Neural cell (in vitro differentiated cells): ENCODE results near the gene MYG1.

Experiments used
- EP300 ChIP-seq: fragments of 450-650 bp; conservative IDR thresholded peaks from 2 replicates; pipeline ENCODE4 v1.6.1; 2014; ENCODE audit warnings: antibody characterized with exemption, mild to moderate bottlenecking, moderate library complexity; ENCODE audit not compliant: poor library complexity, severe bottlenecking
- EZH2 ChIP-seq: fragments of 200-600, 300-800 bp; shearing (Covaris generic), sonication (generic); IDR thresholded peaks from 2 replicates; pipeline ENCODE4 v1.6.1; 2014; ENCODE audit warnings: antibody characterized with exemption, low read length, borderline replicate concordance, mild to moderate bottlenecking; ENCODE audit not compliant: insufficient read depth, poor library complexity, severe bottlenecking
- POLR2AphosphoS5 ChIP-seq: IDR thresholded peaks from 2 replicates; pipeline ENCODE4 v1.6.1; 2012
- RAD21 ChIP-seq: fragments of 450-650 bp; conservative IDR thresholded peaks from 2 replicates; pipeline ENCODE4 v1.6.1; 2014; ENCODE audit warnings: antibody characterized with exemption, mild to moderate bottlenecking, moderate library complexity
- SMC3 ChIP-seq: fragments of 450-650 bp; conservative IDR thresholded peaks from 2 replicates; pipeline ENCODE4 v1.6.1; 2014; ENCODE audit warnings: antibody characterized with exemption, mild to moderate bottlenecking, moderate library complexity; ENCODE audit not compliant: poor library complexity
- TAF1 ChIP-seq: IDR thresholded peaks from 2 replicates; pipeline ENCODE4 v1.6.1; 2012; ENCODE audit warnings: low read depth
- TF ChIP-seq, protein P1 (sequence below): fragments of 450-650 bp; IDR thresholded peaks from 2 replicates; pipeline ENCODE4 v1.5.1; 2014; ENCODE audit warnings: antibody characterized with exemption, mild to moderate bottlenecking, moderate library complexity; ENCODE audit not compliant: poor library complexity, severe bottlenecking
- TF ChIP-seq, protein P2 (sequence below): IDR thresholded peaks from 2 replicates; pipeline ENCODE4 v1.6.1; 2012; ENCODE audit warnings: borderline replicate concordance

DNA sequence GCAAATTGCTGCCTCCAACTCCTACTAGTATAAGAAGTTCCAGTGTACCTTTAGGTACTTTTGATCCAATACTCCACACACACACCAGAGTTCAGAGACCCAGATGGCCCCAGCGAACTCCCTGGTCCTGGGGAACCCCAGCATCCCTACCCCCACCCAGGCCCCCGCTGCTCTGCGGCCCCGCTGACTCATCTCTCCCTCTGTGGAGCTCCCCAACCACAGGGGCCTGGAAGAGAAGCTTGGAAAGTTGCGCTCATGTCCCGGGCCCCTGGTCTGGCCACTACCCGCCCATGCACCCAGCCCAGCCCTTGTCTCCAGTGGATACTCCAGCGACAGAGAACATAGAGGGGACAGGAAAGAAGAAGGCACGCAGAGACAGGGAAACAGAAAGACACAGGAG, 40.9 kb downstream of the MYG1 start:
- TF ChIP-seq, protein P1, sequence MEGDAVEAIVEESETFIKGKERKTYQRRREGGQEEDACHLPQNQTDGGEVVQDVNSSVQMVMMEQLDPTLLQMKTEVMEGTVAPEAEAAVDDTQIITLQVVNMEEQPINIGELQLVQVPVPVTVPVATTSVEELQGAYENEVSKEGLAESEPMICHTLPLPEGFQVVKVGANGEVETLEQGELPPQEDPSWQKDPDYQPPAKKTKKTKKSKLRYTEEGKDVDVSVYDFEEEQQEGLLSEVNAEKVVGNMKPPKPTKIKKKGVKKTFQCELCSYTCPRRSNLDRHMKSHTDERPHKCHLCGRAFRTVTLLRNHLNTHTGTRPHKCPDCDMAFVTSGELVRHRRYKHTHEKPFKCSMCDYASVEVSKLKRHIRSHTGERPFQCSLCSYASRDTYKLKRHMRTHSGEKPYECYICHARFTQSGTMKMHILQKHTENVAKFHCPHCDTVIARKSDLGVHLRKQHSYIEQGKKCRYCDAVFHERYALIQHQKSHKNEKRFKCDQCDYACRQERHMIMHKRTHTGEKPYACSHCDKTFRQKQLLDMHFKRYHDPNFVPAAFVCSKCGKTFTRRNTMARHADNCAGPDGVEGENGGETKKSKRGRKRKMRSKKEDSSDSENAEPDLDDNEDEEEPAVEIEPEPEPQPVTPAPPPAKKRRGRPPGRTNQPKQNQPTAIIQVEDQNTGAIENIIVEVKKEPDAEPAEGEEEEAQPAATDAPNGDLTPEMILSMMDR, result no peak
- TF ChIP-seq TAF1 (no peak), EP300 (no peak), EZH2 (no peak), POLR2AphosphoS5 (no peak), SMC3 (no peak), RAD21 (no peak)
- TF ChIP-seq, protein P2, sequence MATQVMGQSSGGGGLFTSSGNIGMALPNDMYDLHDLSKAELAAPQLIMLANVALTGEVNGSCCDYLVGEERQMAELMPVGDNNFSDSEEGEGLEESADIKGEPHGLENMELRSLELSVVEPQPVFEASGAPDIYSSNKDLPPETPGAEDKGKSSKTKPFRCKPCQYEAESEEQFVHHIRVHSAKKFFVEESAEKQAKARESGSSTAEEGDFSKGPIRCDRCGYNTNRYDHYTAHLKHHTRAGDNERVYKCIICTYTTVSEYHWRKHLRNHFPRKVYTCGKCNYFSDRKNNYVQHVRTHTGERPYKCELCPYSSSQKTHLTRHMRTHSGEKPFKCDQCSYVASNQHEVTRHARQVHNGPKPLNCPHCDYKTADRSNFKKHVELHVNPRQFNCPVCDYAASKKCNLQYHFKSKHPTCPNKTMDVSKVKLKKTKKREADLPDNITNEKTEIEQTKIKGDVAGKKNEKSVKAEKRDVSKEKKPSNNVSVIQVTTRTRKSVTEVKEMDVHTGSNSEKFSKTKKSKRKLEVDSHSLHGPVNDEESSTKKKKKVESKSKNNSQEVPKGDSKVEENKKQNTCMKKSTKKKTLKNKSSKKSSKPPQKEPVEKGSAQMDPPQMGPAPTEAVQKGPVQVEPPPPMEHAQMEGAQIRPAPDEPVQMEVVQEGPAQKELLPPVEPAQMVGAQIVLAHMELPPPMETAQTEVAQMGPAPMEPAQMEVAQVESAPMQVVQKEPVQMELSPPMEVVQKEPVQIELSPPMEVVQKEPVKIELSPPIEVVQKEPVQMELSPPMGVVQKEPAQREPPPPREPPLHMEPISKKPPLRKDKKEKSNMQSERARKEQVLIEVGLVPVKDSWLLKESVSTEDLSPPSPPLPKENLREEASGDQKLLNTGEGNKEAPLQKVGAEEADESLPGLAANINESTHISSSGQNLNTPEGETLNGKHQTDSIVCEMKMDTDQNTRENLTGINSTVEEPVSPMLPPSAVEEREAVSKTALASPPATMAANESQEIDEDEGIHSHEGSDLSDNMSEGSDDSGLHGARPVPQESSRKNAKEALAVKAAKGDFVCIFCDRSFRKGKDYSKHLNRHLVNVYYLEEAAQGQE, result no peak
